Stimulated activated CD4-positive, alpha-beta T cell treated with anti-CD3 and anti-CD28 coated beads, Interleukin-15, amount 100 ng/mL, for 24 hours (primary cell): ENCODE results near the gene OR10P1.
A peak's percentile ranks its signal among the peaks of the same experiment; 100 is the strongest.
"Not testable (repeated sequence)": the region's sequence is repeated elsewhere in the genome, so short reads cannot be mapped to it uniquely, and the experiment has no call there.

Source experiments
- DNase-seq: peaks from one replicate; pipeline ENCODE4 v3.0.0-alpha.2; 2020

OR10P1 gene, protein sequence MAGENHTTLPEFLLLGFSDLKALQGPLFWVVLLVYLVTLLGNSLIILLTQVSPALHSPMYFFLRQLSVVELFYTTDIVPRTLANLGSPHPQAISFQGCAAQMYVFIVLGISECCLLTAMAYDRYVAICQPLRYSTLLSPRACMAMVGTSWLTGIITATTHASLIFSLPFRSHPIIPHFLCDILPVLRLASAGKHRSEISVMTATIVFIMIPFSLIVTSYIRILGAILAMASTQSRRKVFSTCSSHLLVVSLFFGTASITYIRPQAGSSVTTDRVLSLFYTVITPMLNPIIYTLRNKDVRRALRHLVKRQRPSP

GRCh38 chr12:55636853-55637252 lies at the start of gene OR10P1:
Gene OR10P1 (plus strand): TSS chr12:55636892. CDS start chr12:55636892, 0 bp downstream.
- no peak for DNase-seq

DNA sequence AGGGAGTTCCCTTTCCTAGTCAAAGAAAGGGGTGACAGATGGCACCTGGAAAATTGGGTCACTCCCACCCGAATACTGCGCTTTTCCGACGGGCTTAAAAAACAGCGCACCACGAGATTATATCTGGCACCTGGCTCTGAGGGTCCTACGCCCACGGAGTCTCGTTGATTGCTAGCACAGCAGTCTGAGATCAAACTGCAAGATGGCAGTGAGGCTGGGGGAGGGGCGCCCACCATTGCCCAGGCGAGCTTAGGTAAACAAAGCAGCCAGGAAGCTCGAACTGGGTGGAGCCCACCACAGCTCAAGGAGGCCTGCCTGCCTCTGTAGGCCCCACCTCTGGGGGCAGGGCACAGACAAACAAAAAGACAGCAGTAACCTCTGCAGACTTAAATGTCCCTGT lies 46.5 kb upstream of the OR10P1 start:
- DNase-seq: not testable (repeated sequence)

DNA sequence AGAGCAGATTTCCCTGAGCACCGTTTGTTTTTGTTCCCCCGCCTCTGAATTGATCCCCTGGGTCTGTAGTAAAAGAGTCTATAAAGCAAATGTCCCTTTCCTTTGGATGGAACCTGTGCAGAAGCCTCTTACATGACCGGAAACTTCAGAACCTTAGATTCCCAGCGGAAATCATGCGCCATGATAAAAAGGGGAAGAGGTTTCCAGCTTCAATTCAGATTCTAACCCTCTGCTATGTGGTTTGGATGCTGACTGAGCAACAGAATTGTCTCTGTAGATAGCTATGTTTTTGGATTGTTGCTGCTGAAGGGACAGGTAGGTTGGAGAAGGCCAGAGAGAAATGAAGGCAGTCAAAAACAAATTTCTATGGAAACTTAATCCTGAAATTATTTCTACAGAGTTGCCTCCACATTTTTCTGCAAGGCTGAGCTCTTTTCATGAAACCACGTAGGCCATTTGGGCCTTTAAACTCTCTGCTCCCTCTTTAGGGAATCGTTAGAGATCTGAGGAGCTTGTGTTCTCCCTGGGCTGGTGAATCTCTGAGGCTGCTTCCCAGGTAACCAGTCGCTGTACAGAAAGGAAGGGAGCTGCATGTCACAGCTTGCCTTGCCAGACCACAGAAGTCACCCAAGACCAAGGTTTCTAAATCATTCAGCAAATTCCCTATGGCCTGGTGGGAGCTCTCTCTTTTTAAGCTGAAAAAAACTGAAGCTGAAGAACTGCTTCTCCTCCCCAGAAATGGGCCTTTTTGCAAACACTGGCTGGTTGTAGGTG lies 28.7 kb upstream of the OR10P1 start:
- DNase-seq: no peak

- DNase-seq: no peak
These were observed 26.1 kb upstream of the OR10P1 start for GRCh38 chr12:55610598-55610997.

GRCh38 chr12:55612646-55613045 lies 24.0 kb upstream of the OR10P1 start:
- no peak for DNase-seq

GRCh38 chr12:55614764-55615163 lies 21.9 kb upstream of the OR10P1 start:
- DNase-seq: no peak

GRCh38 chr12:55619354-55620138 lies 17.1 kb upstream of the OR10P1 start:
- peak; percentile 37 for DNase-seq

GRCh38 chr12:55624056-55624455 lies 12.6 kb upstream of the OR10P1 start:
- peak; percentile 38 for DNase-seq

DNA sequence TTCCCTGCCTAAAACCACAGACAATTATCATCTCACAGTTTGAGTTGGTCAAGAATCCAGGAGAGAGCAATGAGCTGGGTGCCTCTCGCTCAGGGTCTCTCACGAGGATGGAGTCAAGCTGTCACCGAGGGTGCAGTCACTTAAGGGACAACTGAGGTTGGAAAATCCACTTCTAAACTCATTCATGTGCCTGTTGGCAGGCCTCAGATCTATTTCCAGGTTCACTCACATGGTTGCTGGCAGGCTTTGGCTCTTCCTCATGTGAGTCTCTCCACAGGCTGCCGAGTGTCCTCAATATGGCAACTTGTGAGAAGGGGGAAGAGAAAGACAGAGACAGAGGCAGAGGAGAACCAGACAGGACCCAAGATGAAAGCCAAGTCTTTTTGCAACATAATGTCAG lies 10.5 kb upstream of the OR10P1 start:
- DNase-seq: no peak

GRCh38 chr12:55629058-55629841 lies 7.4 kb upstream of the OR10P1 start:
- DNase-seq: peak; percentile 38

- DNase-seq: no peak
These were observed 5.6 kb upstream of the OR10P1 start for GRCh38 chr12:55631056-55631455.

- DNase-seq: no peak
These were observed 5.0 kb upstream of the OR10P1 start for GRCh38 chr12:55631733-55632132.

DNA sequence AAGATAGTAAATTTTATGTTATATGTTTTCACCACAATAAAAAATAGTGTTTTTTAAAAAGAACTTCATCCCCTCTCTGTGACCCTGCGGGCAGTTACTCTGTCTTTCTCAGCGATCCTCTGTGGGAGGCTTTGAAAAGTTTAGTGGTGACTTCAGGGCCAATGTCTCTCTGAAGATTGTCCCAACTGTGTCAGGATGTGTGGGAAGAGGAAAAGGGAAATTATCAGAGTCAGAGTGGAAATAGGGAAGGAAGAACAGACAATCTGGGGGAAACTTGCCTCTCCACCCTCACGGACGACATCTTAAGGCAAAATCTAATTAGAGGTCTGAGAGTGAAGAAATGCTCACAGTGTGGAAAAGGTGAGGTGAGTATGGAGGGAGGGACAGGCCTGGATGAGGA lies 3.5 kb upstream of the OR10P1 start:
- DNase-seq: no peak

DNA sequence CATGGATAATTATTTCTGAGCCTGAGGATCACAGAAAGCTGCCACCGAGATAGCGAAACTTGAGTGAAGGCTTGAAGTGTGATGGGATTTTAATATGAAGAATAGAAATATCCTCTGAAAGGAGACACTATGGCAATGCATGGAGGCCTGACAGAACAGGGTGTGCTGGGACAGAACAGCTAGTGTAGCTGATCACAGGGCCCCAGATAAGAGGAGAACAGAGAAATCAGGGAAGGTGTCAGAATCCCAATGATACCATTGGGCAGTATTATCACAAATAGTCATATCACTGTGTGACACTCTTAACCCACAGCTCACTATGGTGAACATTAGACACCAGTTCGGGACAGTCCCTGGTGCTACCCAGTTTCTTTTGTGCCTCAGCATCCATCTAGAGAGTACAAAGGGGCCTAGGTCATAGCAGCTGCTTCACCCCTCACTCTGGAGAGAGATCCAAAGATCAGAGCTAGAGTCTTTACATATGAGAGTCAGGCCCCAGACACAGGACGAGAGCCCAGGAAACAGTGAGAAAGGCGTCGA lies 506 bp upstream of the OR10P1 start:
- DNase-seq: no peak

DNA sequence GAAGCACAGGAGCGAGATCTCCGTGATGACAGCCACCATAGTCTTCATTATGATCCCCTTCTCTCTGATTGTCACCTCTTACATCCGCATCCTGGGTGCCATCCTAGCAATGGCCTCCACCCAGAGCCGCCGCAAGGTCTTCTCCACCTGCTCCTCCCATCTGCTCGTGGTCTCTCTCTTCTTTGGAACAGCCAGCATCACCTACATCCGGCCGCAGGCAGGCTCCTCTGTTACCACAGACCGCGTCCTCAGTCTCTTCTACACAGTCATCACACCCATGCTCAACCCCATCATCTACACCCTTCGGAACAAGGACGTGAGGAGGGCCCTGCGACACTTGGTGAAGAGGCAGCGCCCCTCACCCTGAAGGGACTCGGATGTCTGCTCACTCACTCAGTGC lies 775 bp downstream of the OR10P1 start:
- DNase-seq: peak; percentile 52

- DNase-seq: no peak
These were observed 4.9 kb downstream of the OR10P1 start for GRCh38 chr12:55641595-55641994.

DNA sequence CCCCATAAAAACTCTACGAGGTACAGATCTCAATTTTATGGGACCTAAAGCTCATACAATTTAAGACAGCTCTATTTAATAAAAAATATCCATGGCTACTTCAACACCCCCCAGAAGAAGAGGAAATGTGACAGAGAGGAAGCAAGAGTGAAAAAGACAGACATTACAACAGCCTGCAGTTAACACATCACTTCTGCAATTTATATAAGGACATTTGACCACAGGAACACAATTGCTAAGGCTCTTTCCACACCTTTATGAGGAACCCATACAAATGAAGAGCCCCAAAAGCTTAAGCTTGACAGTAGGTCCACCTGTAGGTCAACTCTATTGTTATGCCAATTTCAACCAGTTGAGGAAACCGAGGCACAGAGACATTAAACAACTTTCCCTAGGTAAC lies 5.6 kb downstream of the OR10P1 start:
- no peak for DNase-seq

DNA sequence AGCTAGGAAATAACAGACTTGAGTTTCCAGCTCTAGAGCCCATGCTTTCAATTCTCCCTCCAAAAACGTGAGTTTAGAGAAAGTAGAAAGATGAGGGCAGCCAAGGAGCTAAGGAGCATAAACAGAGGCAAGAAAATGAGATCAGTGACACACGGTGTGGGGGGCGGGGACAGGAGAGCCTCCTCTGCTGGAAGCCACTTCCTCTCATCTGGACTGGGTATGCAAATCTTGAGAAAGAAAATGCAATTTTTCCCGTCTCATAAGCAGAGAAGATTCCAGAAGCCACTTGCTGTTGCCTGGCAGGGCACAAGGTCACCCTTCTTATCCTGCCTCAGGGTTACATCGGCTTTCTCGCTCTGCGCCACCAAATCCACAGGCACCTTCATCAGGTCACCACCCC lies 6.0 kb downstream of the OR10P1 start:
- DNase-seq: peak; percentile 46

- no peak for DNase-seq
These were observed 7.9 kb downstream of the OR10P1 start for GRCh38 chr12:55644591-55644990.

DNA sequence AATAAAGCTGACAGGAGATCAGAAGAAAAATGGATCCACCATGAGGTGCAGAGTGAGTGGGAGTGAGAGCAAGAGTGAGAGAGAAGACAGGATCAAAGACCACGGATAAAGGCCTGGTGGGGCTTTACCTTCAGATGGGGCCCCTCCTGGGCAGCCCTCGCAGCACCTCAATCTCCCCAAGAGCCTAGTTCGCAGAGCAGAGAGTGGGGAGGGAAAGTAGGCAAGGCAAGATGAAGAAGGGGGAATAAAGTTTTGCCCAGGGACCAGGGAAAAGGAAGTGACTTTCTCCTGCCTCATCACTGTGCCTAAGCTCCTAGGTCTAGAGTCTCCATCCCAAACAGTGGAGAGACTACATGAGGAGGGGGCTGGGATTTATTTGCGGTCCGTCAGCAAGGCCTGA lies 10.3 kb downstream of the OR10P1 start:
- no peak for DNase-seq

DNA sequence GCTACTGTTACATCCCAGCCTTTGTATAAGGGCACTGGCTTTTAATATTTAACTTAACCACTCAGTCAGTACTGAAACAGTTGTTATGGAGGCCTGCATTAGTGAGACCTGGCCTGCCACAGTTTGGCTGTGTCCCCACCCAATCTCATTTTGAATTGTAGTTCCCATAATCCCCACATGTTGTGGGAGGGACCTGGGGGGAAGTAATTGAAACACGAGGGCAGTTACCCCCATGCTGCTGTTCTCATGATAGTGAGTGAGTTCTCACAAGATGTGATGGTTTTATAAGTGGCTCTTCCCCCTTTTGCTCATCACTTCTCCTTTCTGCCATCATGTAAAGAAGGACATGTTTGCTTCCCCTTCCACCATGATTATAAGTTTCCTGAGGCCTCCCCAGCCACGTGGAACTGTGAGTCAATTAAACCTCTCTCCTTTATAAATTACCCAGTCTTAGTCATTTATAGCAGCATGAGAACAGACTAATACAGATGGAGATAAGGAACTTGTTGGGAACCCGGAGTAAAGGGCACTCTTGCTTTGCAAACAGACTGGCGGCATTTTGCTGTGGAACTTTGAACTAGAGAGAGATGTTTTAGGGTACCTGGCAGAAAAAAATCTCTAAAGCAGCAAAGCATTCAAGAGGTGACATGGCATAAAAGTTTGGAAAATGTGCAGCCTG lies 14.1 kb downstream of the OR10P1 start:
- DNase-seq: not testable (repeated sequence)

DNA sequence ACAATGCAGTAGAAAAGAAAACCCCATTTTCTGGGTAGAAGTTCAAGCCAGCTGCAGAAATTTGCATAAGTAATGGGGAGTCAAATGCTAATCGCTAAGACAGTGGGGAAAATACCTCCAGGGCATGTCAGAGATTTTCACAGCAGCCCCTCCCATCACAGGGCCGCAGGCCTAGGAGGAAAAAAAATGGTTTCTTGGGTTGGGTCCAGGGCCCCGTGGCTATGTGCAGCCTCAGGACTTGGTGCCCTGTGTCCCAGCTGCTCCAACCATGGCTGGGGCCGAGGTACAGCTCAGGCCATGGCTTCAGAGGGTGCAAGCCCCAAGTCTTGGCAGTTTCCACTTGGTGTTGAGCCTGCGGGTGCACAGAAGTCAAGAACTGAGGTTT lies 14.6 kb downstream of the OR10P1 start:
- DNase-seq: no peak
